Upper lobe of left lung (tissue), 6 donors: ENCODE data around the gene GSG1L. TPM values are rescaled to one million over a fixed set of nuclear protein-coding genes. Genes with fewer than 3 reads are reported as not detected.

ENCODE experiments used
- ATAC-seq, 2 donors: fragments of 200-7000 bp; cut with Tn5 transposase; one replicate each; pipeline ENCODE4 v1.9.1; 2022; ENCODE audit warnings: mild to moderate bottlenecking in 2 of 2, moderate library complexity in 2 of 2; ENCODE audit not compliant: low FRiP score in 2 of 2
- DNase-seq, 2 donors: peaks; one replicate each; pipeline ENCODE4 v3.0.0-alpha.2; 2019 to 2020
- H3K27ac ChIP-seq, 4 donors: fragments of 200-600 bp; sonication (generic); one replicate each; pipeline ENCODE4 v1.5.1; 2016 to 2019
- H3K27me3 ChIP-seq, 4 donors: fragments of 200-600 bp; sonication (generic); one replicate each; pipeline ENCODE4 v1.5.1; 2017 to 2019
- H3K36me3 ChIP-seq, 4 donors: fragments of 200-600 bp; sonication (generic); one replicate each; pipeline ENCODE4 v1.5.1; 2016 to 2019
- H3K4me1 ChIP-seq, 4 donors: fragments of 200-600 bp; sonication (generic); one replicate each; pipeline ENCODE4 v1.5.1; 2018 to 2019
- H3K4me3 ChIP-seq, 4 donors: fragments of 200-600 bp; sonication (generic); one replicate each; pipeline ENCODE4 v1.5.1; 2017 to 2019; ENCODE audit warnings: mild to moderate bottlenecking in 2 of 4, moderate library complexity in 1 of 4
- H3K9me3 ChIP-seq, 4 donors: fragments of 200-600 bp; sonication (generic); one replicate each; pipeline ENCODE4 v1.5.1; 2018 to 2019
- EP300 ChIP-seq, 4 donors: sonication (generic); formaldehyde crosslinking; IDR thresholded peaks; one replicate each; pipeline ENCODE4 v1.5.1; 2017; ENCODE audit warnings: antibody characterized with exemption in 4 of 4, control low read depth in 2 of 4
- POLR2A ChIP-seq, 4 donors: fragments of 450-650 bp; IDR thresholded peaks; one replicate each; pipeline ENCODE4 v1.5.1; 2016 to 2017; ENCODE audit warnings: antibody characterized with exemption in 4 of 4, mild to moderate bottlenecking in 2 of 4
- POLR2AphosphoS5 ChIP-seq, 2 donors: sonication (generic); formaldehyde crosslinking; IDR thresholded peaks; one replicate each; pipeline ENCODE4 v1.5.1; 2017; ENCODE audit warnings: antibody characterized with exemption in 2 of 2
- WGBS, 2 donors: methylation state at CpG; one replicate each; pipeline ENCODE4 v1.1.5; 2017 to 2018; 5-methylcytosine and 5-hydroxymethylcytosine counted together
- total RNA-seq, 6 donors: library from RNA; depleted of rRNA in 4 of 6; stranded (reverse); fragments of >200 nt in 4 of 6; gene quantifications; one replicate each; pipeline versions ENCODE4 v1.1.0 to v1.2.1, GENCODE V29; 2016 to 2021
- TF ChIP-seq, protein P1 (sequence below), 6 experiments: fragments of 450-650 bp in 4 of 6; fragments of 200-600 bp in 2 of 6; sonication (generic) in 2 of 6; IDR thresholded peaks; one replicate each; pipeline ENCODE4 v1.5.1; 2016 to 2019; ENCODE audit warnings: antibody characterized with exemption in 6 of 6
- donor health status: DM: no; HTN: no; CAD: no; lungs with moderate emphysema.
- donor health status: DM: no; HTN: yes; CAD: no; lungs with severe emphysema.

GSG1L gene
- total RNA-seq, 6 donors from 2014 or later: 2.2 TPM; not detected in 5

DNA sequence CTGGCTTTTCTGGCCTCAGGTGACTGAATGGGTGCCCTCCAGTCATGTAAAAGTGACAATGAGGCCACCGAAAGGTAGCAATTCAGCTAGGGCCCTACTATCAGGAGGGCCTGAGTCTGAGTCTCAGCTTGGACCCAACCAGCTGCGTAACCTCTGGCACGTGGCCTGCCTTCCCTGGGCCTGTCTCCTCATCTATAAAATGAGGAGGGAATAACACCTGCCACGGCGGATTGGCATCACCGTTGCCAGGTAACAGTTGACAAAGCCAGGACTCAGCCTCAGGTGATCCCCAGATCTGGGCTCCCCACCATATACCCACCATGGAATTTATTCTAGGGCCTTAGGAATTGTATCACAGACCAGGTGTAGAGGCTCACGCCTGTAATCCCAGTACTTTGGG lies 296.4 kb downstream of the GSG1L start:
- no peak for DNase-seq
- 94 to 97% methylated on average over 5 to 7 of the region's 7 CpGs for WGBS, 2 donors
- Histone ChIP-seq H3K4me3 (no peak overlapping the region), H3K27me3 (no peaks in the 10 kb centered on the region), H3K4me1 (no peaks in the 10 kb centered on the region), H3K36me3 (peaks cover 10 to 87% (median 41%) of the 10 kb centered on the region in 4 donors), H3K27ac (no peak overlapping the region), H3K9me3 (peaks cover 0 to 8% (median 2%) of the 10 kb centered on the region in 4 donors)
- TF ChIP-seq, protein P1, sequence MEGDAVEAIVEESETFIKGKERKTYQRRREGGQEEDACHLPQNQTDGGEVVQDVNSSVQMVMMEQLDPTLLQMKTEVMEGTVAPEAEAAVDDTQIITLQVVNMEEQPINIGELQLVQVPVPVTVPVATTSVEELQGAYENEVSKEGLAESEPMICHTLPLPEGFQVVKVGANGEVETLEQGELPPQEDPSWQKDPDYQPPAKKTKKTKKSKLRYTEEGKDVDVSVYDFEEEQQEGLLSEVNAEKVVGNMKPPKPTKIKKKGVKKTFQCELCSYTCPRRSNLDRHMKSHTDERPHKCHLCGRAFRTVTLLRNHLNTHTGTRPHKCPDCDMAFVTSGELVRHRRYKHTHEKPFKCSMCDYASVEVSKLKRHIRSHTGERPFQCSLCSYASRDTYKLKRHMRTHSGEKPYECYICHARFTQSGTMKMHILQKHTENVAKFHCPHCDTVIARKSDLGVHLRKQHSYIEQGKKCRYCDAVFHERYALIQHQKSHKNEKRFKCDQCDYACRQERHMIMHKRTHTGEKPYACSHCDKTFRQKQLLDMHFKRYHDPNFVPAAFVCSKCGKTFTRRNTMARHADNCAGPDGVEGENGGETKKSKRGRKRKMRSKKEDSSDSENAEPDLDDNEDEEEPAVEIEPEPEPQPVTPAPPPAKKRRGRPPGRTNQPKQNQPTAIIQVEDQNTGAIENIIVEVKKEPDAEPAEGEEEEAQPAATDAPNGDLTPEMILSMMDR (IDR thresholded peaks at IDR 0.05): no peak
- no peak for TF ChIP-seq EP300 (IDR thresholded peaks at IDR 0.05)
- no peak for TF ChIP-seq POLR2A (IDR thresholded peaks at IDR 0.05)
- TF ChIP-seq POLR2AphosphoS5 (IDR thresholded peaks at IDR 0.05): no peak
- no peak for ATAC-seq

DNA sequence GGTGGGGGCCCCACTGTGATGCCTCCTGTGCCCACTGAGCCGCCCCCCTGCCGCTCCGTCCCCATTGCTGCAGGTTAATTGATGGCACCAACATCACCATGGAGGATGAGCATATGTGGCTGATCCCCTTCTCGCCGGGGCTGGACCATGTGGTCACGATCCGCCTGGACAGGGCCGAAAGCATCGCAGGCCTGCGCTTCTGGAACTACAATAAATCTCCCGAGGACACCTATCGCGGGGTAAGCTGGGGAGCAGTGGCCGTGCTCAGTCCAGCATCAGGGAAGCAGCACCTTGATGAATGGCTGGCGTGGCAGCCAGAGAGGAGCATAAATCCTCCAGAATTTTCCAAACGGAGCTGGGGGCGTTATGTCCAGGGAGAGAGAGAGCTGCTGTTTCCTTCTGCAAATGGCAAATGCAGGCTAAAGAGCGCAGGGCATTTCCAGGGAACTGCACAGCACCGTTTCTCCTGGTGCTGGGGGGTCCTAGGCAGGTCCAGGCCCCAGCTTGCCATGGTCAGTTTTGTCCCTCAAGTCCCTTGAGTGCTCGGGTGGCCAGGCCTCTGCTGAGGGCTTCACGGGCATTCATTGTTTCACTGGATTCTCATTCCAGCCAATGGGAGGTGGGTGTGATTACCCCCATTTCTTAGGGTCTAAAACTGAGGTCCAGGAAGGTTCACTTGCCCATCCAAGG lies 297.1 kb downstream of the GSG1L start:
- H3K9me3 ChIP-seq: peaks cover 0 to 8% (median 2%) of the 10 kb centered on the region in 4 donors
- peaks cover 7 to 87% (median 44%) of the 10 kb centered on the region in 4 donors for H3K36me3 ChIP-seq
- H3K27ac ChIP-seq: no peak overlapping the region
- no peak for ATAC-seq
- TF ChIP-seq POLR2A (IDR thresholded peaks at IDR 0.05): no peak
- TF ChIP-seq POLR2AphosphoS5 (IDR thresholded peaks at IDR 0.05): no peak
- no peak for TF ChIP-seq EP300 (IDR thresholded peaks at IDR 0.05)
- TF ChIP-seq, protein P1 (IDR thresholded peaks at IDR 0.05): no peak
- 96 to 97% methylated on average over 21 of the region's 21 CpGs for WGBS, 2 donors
- H3K4me1 ChIP-seq: no peaks in the 10 kb centered on the region
- no peaks in the 10 kb centered on the region for H3K27me3 ChIP-seq
- H3K4me3 ChIP-seq: no peak overlapping the region
- DNase-seq: no peak

DNA sequence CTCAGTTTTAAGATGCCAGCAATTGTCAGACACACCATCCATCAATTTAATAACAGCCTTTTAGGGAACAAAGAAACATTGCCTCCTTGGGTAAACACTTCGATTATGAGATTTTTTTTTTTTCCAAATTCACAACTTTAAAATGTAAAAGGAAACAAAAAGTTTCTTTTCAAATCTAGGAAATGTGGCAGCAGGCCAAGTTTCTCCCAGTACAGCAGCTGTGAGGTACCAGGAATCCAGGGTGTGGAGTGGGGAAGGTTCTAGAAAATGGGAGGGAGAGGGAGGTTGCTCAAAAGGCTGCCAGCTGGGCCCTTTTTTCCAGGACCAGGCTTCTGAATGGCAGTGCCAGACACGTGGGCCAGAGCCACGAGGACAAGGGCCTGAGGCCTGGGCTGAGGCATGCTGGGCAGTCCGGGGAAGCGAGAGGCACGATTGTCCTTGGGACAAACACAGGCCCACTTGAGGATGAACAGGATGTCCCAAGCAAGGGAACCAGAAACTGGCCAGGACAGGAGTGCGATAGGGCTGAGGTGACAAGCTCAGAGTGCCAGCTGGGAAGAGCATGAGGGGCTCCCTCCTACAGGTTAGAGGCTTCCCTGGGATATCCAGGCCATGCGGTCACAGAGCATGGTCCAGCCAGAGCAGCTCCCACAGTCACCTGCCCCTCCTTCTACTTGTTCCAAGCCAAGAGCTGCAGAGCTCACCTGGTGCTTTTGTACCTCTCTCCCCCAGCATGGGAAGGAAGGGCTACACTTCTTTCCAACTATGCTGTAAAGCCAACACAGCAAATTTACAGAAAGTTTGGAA lies 298.4 kb downstream of the GSG1L start:
- TF ChIP-seq POLR2A (IDR thresholded peaks at IDR 0.05) (no peak), EP300 (IDR thresholded peaks at IDR 0.05) (no peak), POLR2AphosphoS5 (IDR thresholded peaks at IDR 0.05) (no peak)
- TF ChIP-seq, protein P1 (IDR thresholded peaks at IDR 0.05): no peak
- peaks cover 3 to 79% (median 40%) of the 10 kb centered on the region in 4 donors for H3K36me3 ChIP-seq
- ATAC-seq (no peak), DNase-seq (no peak)
- no peak overlapping the region for H3K4me3 ChIP-seq
- H3K27ac ChIP-seq: no peak overlapping the region
- 91 to 95% methylated on average over 8 of the region's 8 CpGs for WGBS, 2 donors
- H3K4me1 ChIP-seq: no peaks in the 10 kb centered on the region
- peaks cover 0 to 8% (median 2%) of the 10 kb centered on the region in 4 donors for H3K9me3 ChIP-seq
- H3K27me3 ChIP-seq: no peaks in the 10 kb centered on the region

DNA sequence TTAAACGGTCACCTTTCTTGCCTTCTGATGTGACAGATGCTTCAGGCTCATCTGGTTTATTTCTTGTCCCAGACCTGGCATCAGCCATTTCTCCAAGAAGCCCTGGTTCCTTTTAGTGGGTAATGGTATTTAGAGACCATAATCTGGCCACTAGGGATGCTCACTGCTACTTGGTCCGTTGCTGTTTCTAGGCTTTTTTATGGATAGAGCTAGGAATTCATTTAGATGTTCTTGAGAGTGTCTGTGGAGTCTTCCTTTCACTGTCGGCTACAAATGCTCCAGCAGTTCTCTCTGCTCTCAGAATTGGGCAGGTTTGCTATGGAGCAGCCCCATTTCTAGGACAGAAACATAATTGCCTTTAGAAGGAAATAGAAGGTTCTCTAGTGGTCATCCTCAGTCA lies 299.1 kb downstream of the GSG1L start:
- no peak for ATAC-seq
- H3K36me3 ChIP-seq: peaks cover 3 to 73% (median 36%) of the 10 kb centered on the region in 4 donors

More for the DNA sequence above, 299.1 kb downstream of the GSG1L start:
- Histone ChIP-seq H3K4me3 (no peak overlapping the region), H3K27ac (no peak overlapping the region), H3K4me1 (no peaks in the 10 kb centered on the region), H3K9me3 (peaks cover 0 to 8% (median 2%) of the 10 kb centered on the region in 4 donors), H3K27me3 (no peaks in the 10 kb centered on the region)
- 61 to 91% methylated on average over 3 of the region's 3 CpGs for WGBS, 2 donors
- no peak for TF ChIP-seq POLR2AphosphoS5 (IDR thresholded peaks at IDR 0.05)
- TF ChIP-seq EP300 (IDR thresholded peaks at IDR 0.05): no peak
- TF ChIP-seq POLR2A (IDR thresholded peaks at IDR 0.05): no peak
- TF ChIP-seq, protein P1 (IDR thresholded peaks at IDR 0.05): no peak
- DNase-seq: no peak
